A549 treated with CpdA at 1 μM for 4 hours (cell line): ENCODE results near the gene MRPL51. TPM values are rescaled to one million over a fixed set of nuclear protein-coding genes. Genes with fewer than 3 reads are reported as not detected.

Experiments
- total RNA-seq: library from RNA; stranded (reverse); fragments of 200-300 nt; extraction: Qiagen RNA extraction; gene quantifications from 5 replicates; pipeline ENCODE4 v1.2.3, GENCODE V29; 2022; ENCODE audit warnings: low read depth

MRPL51 gene
- total RNA-seq = 309 to 338 TPM (median 322 TPM) in 5 replicates

DNA sequence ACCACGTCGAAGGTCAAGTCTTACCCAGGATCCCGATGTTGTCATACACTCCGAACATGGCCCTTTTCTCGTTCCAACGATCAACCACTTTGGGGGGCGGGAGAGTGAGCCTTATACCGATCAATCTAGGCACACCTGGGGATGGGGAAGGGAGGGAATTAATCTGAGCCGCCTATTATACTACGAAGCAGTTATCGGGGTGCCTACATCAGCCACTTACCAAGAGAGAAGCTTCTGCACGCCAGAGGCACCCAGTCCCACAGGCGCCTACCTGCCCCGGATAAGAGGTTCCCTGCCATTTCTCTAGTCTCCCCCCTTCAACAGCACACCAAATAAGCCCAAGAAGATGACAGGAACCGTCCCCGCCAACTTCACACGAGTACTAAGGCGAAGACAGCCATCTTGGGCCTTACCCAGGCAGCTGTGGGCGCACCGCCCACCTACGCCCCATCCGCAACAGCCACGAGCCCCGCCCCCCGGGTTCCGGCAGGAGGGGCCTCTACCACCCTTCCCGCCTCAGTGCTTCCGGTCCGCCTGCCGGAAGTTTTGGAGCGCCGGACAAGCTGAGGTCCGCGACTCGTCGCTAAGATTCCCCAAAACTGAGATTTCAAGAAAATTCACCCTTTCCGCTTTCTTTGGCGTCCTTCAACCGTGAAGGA, at the start of gene MRPL51:
Gene MRPL51, minus strand, starts transcription at position 425 of the 659 bp plus-strand sequence. Its CDS starts 126 bp downstream, at position 299.

DNA sequence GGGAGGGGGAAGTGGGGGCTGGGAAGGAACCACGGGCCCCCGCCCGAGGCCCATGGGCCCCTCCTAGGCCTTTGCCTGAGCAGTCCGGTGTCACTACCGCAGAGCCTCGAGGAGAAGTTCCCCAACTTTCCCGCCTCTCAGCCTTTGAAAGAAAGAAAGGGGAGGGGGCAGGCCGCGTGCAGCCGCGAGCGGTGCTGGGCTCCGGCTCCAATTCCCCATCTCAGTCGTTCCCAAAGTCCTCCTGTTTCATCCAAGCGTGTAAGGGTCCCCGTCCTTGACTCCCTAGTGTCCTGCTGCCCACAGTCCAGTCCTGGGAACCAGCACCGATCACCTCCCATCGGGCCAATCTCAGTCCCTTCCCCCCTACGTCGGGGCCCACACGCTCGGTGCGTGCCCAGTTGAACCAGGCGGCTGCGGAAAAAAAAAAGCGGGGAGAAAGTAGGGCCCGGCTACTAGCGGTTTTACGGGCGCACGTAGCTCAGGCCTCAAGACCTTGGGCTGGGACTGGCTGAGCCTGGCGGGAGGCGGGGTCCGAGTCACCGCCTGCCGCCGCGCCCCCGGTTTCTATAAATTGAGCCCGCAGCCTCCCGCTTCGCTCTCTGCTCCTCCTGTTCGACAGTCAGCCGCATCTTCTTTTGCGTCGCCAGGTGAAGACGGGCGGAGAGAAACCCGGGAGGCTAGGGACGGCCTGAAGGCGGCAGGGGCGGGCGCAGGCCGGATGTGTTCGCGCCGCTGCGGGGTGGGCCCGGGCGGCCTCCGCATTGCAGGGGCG, 41.0 kb upstream of the MRPL51 start, which contains the start of gene GAPDH:
Gene GAPDH, plus strand, starts transcription at position 595 of the 772 bp plus-strand sequence. CDS start 316 bp downstream, outside the sequence.

DNA sequence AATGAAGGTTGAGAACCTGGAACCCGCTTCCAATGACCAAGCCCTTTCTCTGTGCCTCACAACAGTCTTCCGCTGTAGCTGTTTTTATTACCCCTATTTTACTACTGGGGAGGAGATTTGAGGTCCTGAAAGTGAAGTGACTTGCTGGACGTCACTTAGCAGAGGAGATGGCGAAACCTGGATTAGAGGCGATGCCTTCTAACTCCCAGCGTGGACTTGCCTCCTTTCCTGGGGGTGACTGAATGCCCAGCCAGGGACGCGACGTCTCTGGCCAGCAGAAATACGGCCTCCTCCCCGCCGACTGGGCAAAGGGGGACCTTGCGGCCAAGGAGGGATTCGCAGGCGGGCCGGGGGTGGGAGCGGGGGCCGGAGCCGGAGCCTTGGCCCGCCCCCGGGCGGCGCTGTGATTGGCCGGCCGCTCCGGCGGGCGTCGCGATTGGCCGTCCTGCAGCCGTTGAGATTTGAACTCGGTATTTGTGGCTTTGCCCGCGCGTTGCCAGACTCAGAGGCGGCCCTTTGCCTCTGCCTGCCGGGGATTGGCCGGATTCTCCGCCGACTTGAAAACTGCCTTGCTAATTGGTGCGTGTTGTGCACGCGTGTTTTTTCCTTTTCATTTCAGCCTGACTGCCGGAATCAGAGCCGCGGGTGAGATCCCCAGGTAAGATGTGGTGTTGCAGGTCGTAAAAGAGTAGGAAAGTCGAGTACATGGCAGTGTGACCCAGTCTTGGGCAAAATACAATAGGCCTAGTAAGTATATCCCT, 615 bp upstream of the MRPL51 start, which contains the start of gene NCAPD2:
Gene NCAPD2, plus strand, starts transcription at position 606 of the 761 bp plus-strand sequence. CDS start 997 bp downstream, outside the sequence.

GRCh38 chr12:6470375-6471163, 22.5 kb downstream of the MRPL51 start, which contains the start of gene VAMP1:
Gene VAMP1 (minus strand): TSS chr12:6470677. CDS start chr12:6470531, 146 bp downstream.

DNA sequence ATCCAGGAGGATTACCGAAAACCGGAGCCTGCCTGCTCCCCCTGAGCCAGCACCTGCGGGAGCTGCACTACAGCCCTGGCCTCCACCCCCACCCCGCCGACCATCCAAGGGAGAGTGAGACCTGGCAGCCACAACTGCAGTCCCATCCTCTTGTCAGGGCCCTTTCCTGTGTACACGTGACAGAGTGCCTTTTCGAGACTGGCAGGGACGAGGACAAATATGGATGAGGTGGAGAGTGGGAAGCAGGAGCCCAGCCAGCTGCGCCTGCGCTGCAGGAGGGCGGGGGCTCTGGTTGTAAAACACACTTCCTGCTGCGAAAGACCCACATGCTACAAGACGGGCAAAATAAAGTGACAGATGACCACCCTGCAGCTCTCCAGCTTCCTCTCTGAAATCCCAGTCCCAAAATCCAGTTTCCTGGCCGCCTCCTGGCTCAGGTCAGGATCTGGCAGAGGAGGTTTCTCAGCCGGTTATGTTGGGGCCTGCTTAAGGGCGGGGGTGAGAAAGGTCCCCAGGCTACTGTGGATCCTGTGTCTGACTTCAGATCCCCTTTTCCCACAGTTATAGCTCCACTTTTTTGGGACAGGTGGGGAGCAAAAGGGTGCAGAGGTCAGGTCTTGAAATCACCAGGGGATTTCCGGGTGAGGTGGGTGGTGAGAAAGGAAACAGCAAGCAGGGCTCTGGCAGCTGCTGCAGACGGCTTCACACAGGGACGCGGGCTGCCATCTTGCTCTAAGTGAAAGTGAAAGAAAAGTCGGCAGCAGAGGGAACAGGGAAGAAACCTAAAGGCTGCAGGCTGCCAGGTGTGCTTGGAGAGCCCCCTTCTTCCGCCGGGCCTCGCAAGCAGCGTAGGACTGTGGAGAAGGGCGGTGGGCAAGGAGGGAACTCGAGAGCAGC, 41.5 kb downstream of the MRPL51 start, which contains the start of gene TAPBPL:
Gene TAPBPL, plus strand, starts transcription at position 695 of the 897 bp plus-strand sequence. CDS start 207 bp downstream, outside the sequence.

DNA sequence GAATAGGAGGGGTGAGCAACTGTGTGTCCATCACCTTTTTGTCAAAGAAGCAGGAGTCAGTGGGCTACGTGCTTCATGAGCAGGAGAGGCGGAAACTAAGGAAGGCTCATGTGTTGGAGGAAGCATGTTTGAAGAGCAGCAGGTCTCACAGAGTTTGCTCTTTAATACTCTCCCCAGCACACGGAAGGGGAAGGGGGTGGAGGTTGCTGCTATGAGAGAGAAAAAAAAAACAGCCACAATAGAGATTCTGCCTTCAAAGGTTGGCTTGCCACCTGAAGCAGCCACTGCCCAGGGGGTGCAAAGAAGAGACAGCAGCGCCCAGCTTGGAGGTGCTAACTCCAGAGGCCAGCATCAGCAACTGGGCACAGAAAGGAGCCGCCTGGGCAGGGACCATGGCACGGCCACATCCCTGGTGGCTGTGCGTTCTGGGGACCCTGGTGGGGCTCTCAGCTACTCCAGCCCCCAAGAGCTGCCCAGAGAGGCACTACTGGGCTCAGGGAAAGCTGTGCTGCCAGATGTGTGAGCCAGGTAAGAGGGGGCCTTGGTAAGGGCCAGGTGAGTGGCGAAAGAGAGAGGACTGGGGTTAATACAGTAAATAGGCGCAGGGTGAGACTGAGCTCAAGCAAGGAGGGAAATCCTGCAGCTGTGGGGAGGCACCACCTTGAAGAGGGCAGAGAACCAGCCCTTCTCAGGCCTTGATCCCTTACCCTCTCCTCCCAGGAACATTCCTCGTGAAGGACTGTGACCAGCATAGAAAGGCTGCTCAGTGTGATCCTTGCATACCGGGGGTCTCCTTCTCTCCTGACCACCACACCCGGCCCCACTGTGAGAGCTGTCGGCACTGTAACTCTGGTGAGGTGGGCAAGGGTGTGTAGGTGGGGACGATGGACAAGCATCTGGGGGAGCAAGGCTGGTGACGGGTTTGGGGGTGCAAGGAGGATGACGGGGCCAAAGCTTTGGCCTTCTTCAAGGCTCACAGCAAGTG, 48.1 kb downstream of the MRPL51 start, which contains the start of gene CD27:
Gene CD27, plus strand, starts transcription at position 252 of the 985 bp plus-strand sequence. Its CDS starts 141 bp downstream, at position 393.

Other genes starting within 250 kb of the MRPL51 start
- 0.15 to 0.54 TPM (median 0.17 TPM) in 5 replicates for gene PLEKHG6, start 182.6 kb downstream of the MRPL51 start, total RNA-seq
- 321 to 616 TPM (median 448 TPM) in 5 replicates for gene TNFRSF1A, start 151.2 kb downstream of the MRPL51 start, total RNA-seq
- 2.6 to 6.0 TPM (median 3.6 TPM) in 5 replicates for gene SCNN1A, start 117.7 kb downstream of the MRPL51 start, total RNA-seq
- gene LTBR, start 109.1 kb downstream of the MRPL51 start, total RNA-seq = 165 to 193 TPM (median 184 TPM) in 5 replicates
- not detected in 5 replicates for gene CD27, start 48.3 kb downstream of the MRPL51 start, total RNA-seq
- gene TAPBPL, start 41.2 kb downstream of the MRPL51 start, total RNA-seq = 3.3 to 4.0 TPM (median 3.5 TPM) in 5 replicates
- 9.3 to 14.6 TPM (median 11.5 TPM) in 5 replicates for gene VAMP1, start 22.6 kb downstream of the MRPL51 start, total RNA-seq
- 61.0 to 81.2 TPM (median 71.4 TPM) in 5 replicates for gene NCAPD2, start 840 bp upstream of the MRPL51 start, total RNA-seq
- 6,616 to 9,315 TPM (median 8,933 TPM) in 5 replicates for gene GAPDH, start 41.3 kb upstream of the MRPL51 start, total RNA-seq
- 2.2 to 3.2 TPM (median 2.3 TPM) in 5 replicates for gene IFFO1, start 62.8 kb upstream of the MRPL51 start, total RNA-seq
- 105 to 124 TPM (median 114 TPM) in 5 replicates for gene NOP2, start 75.0 kb upstream of the MRPL51 start, total RNA-seq
- gene CHD4, start 114.1 kb upstream of the MRPL51 start, total RNA-seq = 64.4 to 86.3 TPM (median 68.7 TPM) in 5 replicates
- gene LPAR5, start 142.7 kb upstream of the MRPL51 start, total RNA-seq = 0.34 to 0.59 TPM (median 0.54 TPM) in 5 replicates
- 0.10 to 0.24 TPM (median 0.18 TPM) in 4 of 5 replicates, not detected in the other for gene ACRBP, start 154.2 kb upstream of the MRPL51 start, total RNA-seq
- 12.4 to 18.9 TPM (median 17.0 TPM) in 5 replicates for gene ING4, start 169.9 kb upstream of the MRPL51 start, total RNA-seq
- 52.4 to 68.0 TPM (median 62.6 TPM) in 5 replicates for gene ZNF384, start 196.1 kb upstream of the MRPL51 start, total RNA-seq
- gene PIANP, start 207.6 kb upstream of the MRPL51 start, total RNA-seq = 0.43 to 1.0 TPM (median 0.87 TPM) in 5 replicates
- 48.5 to 61.1 TPM (median 55.6 TPM) in 5 replicates for gene COPS7A, start 230.8 kb upstream of the MRPL51 start, total RNA-seq